ENCODE results near the gene EP400.

- TF ChIP-seq CTCF (conservative IDR thresholded peaks at IDR 0.05 in 1 of 2, IDR thresholded peaks at IDR 0.05 in 1 of 2; ENCODE audit: low read depth in 1 of 2, low read length in 2 of 2) (no peak), EZH2 (IDR thresholded peaks at IDR 0.05; ENCODE audit: low read length, missing control alignments) (no peak)
Observed at GRCh38 chr12:132106921-132107320, 157.2 kb downstream of the EP400 start.
